ENCODE results near the gene TSEN2.

Gene TSEN2

GRCh38 chr3:12458901-12459300, 25.4 kb upstream of the TSEN2 start:
- Histone ChIP-seq H3K9ac (ENCODE audit: low read length) (no peak overlapping the region), H3F3A (ENCODE audit: insufficient read depth) (no peaks in the 10 kb centered on the region), H4K20me1 (ENCODE audit: low read depth, low read length) (no peaks in the 10 kb centered on the region), H3K4me3 (ENCODE audit: insufficient read depth, low read length, poor library complexity, severe bottlenecking) (no peak overlapping the region), H3K36me3 (ENCODE audit: low read length) (no peaks in the 10 kb centered on the region), H2AFZ (ENCODE audit: low read depth, low read length, severe bottlenecking) (no peak overlapping the region), H3K27me3 (ENCODE audit: low read length) (no peaks in the 10 kb centered on the region), H3K9me2 (replicated peaks; ENCODE audit: insufficient read depth, low read length) (no peaks in the 10 kb centered on the region), H3K27ac (ENCODE audit: low read depth, low read length) (no peak overlapping the region), H3K79me2 (ENCODE audit: insufficient read depth, low read length) (no peaks in the 10 kb centered on the region), H3K9me3 (ENCODE audit: insufficient read depth, low read length) (no peaks in the 10 kb centered on the region), H3K4me2 (ENCODE audit: low read depth, low read length, poor library complexity, severe bottlenecking) (no peak overlapping the region)
- TF ChIP-seq EZH2phosphoT487 (conservative IDR thresholded peaks at IDR 0.05; ENCODE audit: low read length) (no peak), CTCF (IDR thresholded peaks at IDR 0.05; ENCODE audit: insufficient read depth, low read length, poor library complexity, severe bottlenecking) (no peak)

- no peaks in the 10 kb centered on the region for H3K79me2 ChIP-seq (ENCODE audit: insufficient read depth, low read length)
- no peak for TF ChIP-seq CTCF (IDR thresholded peaks at IDR 0.05; ENCODE audit: insufficient read depth, low read length, poor library complexity, severe bottlenecking)
- TF ChIP-seq EZH2phosphoT487 (conservative IDR thresholded peaks at IDR 0.05; ENCODE audit: low read length): no peak
- no peaks in the 10 kb centered on the region for H3K36me3 ChIP-seq (ENCODE audit: low read length)
Measured at GRCh38 chr3:12460127-12460526, 24.2 kb upstream of the TSEN2 start.

GRCh38 chr3:12461097-12461649, 23.1 kb upstream of the TSEN2 start:
- no peak for TF ChIP-seq CTCF (IDR thresholded peaks at IDR 0.05; ENCODE audit: insufficient read depth, low read length, poor library complexity, severe bottlenecking)
- TF ChIP-seq EZH2phosphoT487 (conservative IDR thresholded peaks at IDR 0.05; ENCODE audit: low read length): no peak
- H3K27ac ChIP-seq (ENCODE audit: low read depth, low read length): no peak overlapping the region
- H2AFZ ChIP-seq (ENCODE audit: low read depth, low read length, severe bottlenecking): no peak overlapping the region

More at GRCh38 chr3:12460127-12460526, 24.2 kb upstream of the TSEN2 start:
- H3K27me3 ChIP-seq (ENCODE audit: low read length): no peaks in the 10 kb centered on the region
- H3K4me3 ChIP-seq (ENCODE audit: insufficient read depth, low read length, poor library complexity, severe bottlenecking): no peak overlapping the region
- no peak overlapping the region for H3K4me2 ChIP-seq (ENCODE audit: low read depth, low read length, poor library complexity, severe bottlenecking)
- no peaks in the 10 kb centered on the region for H3K9me2 ChIP-seq (replicated peaks; ENCODE audit: insufficient read depth, low read length)
- H2AFZ ChIP-seq (ENCODE audit: low read depth, low read length, severe bottlenecking): no peak overlapping the region
- H3K27ac ChIP-seq (ENCODE audit: low read depth, low read length): no peak overlapping the region
- H3K9me3 ChIP-seq (ENCODE audit: insufficient read depth, low read length): no peaks in the 10 kb centered on the region
- H4K20me1 ChIP-seq (ENCODE audit: low read depth, low read length): no peaks in the 10 kb centered on the region
- no peaks in the 10 kb centered on the region for H3F3A ChIP-seq (ENCODE audit: insufficient read depth)
- no peak overlapping the region for H3K9ac ChIP-seq (ENCODE audit: low read length)

More at GRCh38 chr3:12461097-12461649, 23.1 kb upstream of the TSEN2 start:
- Histone ChIP-seq H3F3A (ENCODE audit: insufficient read depth) (no peaks in the 10 kb centered on the region), H4K20me1 (ENCODE audit: low read depth, low read length) (no peaks in the 10 kb centered on the region), H3K9ac (ENCODE audit: low read length) (no peak overlapping the region), H3K9me3 (ENCODE audit: insufficient read depth, low read length) (no peaks in the 10 kb centered on the region), H3K4me3 (ENCODE audit: insufficient read depth, low read length, poor library complexity, severe bottlenecking) (no peak overlapping the region), H3K4me2 (ENCODE audit: low read depth, low read length, poor library complexity, severe bottlenecking) (no peak overlapping the region), H3K79me2 (ENCODE audit: insufficient read depth, low read length) (no peaks in the 10 kb centered on the region), H3K27me3 (ENCODE audit: low read length) (no peaks in the 10 kb centered on the region), H3K36me3 (ENCODE audit: low read length) (no peaks in the 10 kb centered on the region), H3K9me2 (replicated peaks; ENCODE audit: insufficient read depth, low read length) (no peaks in the 10 kb centered on the region)
